IPS-20b (cell line): Measurements from ENCODE around the gene PTPRM.

Source experiments
- H3K27ac ChIP-seq: one replicate; pipeline ENCODE4 v1.5.1; 2013; ENCODE audit warnings: low read length
- H3K27me3 ChIP-seq: 2 replicates; pipeline ENCODE4 v1.6.1; 2013; ENCODE audit warnings: mild to moderate bottlenecking, low read length, inconsistent platforms; ENCODE audit not compliant: insufficient read depth
- H3K36me3 ChIP-seq: 2 replicates; pipeline ENCODE4 v1.6.1; 2013; ENCODE audit warnings: low read depth, mild to moderate bottlenecking, inconsistent platforms, low read length, moderate library complexity; ENCODE audit not compliant: insufficient read depth
- H3K4me1 ChIP-seq: 2 replicates; pipeline ENCODE4 v1.6.1; 2013; ENCODE audit warnings: mild to moderate bottlenecking, control low read depth, inconsistent platforms, low read length, moderate library complexity; ENCODE audit not compliant: insufficient read depth
- H3K4me3 ChIP-seq: 2 replicates; pipeline ENCODE4 v1.5.1; 2013; ENCODE audit warnings: mild to moderate bottlenecking, low read length, inconsistent platforms
- H3K9ac ChIP-seq: 2 replicates; pipeline ENCODE4 v1.6.1; 2013; ENCODE audit warnings: low read depth, mild to moderate bottlenecking, inconsistent platforms, low read length, moderate library complexity
- H3K9me3 ChIP-seq: 2 replicates; pipeline ENCODE4 v1.6.1; 2013; ENCODE audit warnings: mild to moderate bottlenecking, low read depth, low read length, inconsistent platforms; ENCODE audit not compliant: insufficient read depth

PTPRM gene

GRCh38 chr18:8008033-8008432 is 440.9 kb downstream of the PTPRM start:
- peaks cover 23% of the 10 kb centered on the region for H3K4me1 ChIP-seq
- no peaks in the 10 kb centered on the region for H3K27me3 ChIP-seq
- no peak overlapping the region for H3K27ac ChIP-seq
- no peak overlapping the region for H3K9ac ChIP-seq
- no peaks in the 10 kb centered on the region for H3K36me3 ChIP-seq
- no peak overlapping the region for H3K4me3 ChIP-seq
- no peaks in the 10 kb centered on the region for H3K9me3 ChIP-seq

GRCh38 chr18:8011361-8011760 is 444.2 kb downstream of the PTPRM start:
- no peaks in the 10 kb centered on the region for H3K27me3 ChIP-seq
- H3K4me3 ChIP-seq = no peak overlapping the region
- no peaks in the 10 kb centered on the region for H3K9me3 ChIP-seq
- peaks cover 6% of the 10 kb centered on the region for H3K4me1 ChIP-seq
- no peak overlapping the region for H3K9ac ChIP-seq
- no peak overlapping the region for H3K27ac ChIP-seq
- no peaks in the 10 kb centered on the region for H3K36me3 ChIP-seq

DNA sequence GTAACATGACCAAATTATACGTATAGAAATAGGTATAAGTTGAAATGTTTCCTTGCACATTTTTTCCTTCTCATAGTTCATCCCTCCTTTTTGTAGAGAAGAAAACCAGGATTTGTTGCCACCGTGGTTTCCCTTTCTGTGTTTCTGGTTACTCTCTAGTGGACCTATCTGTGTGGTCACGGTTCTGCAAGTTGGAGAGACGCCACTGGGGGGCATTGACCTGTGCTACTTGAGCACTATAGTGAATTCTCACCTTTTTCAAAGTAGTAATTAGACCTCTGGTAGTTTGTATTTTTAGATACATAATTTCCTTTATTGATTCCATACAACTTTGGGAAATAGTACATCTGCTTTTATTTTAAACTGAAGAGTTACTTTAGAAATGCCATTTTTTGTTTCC is 444.8 kb downstream of the PTPRM start:
- no peaks in the 10 kb centered on the region for H3K27me3 ChIP-seq
- H3K9me3 ChIP-seq = no peaks in the 10 kb centered on the region
- H3K9ac ChIP-seq = no peak overlapping the region
- no peaks in the 10 kb centered on the region for H3K36me3 ChIP-seq
- peaks cover under 1% of the 10 kb centered on the region; the same call in 1 of the 2 replicates for H3K4me1 ChIP-seq
- H3K27ac ChIP-seq = no peak overlapping the region
- no peak overlapping the region for H3K4me3 ChIP-seq

DNA sequence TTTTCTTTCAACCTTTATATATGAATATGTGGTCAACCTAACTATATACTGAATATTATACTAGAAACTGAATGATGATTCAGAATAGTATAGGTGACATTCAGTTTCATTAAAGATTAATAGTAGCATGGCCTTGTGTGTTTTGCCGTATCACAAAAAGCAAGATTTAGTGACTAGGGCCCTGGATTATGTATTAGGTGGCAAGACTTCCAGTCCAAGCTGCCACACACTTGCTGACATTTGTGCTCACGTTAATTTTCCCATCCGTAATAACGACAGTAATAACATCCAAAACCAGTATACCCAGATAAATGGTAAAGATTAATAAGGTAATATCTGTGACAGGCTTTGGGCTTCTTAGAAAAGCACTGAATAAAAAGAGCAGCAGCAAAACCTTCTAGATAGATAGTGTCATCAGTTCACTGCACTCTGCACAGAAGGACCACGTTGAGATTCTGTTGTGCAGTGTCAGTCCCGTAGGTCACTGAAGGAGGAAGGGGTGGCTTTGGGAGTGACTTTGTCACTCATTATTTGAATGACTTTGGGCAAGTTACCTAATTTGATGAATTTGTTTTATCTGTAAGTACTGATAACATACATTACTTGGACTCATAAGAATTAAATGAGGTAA is 451.7 kb downstream of the PTPRM start:
- Histone ChIP-seq H3K4me3 (no peak overlapping the region), H3K9ac (no peak overlapping the region), H3K4me1 (no peaks in the 10 kb centered on the region), H3K9me3 (no peaks in the 10 kb centered on the region), H3K27ac (no peak overlapping the region), H3K27me3 (no peaks in the 10 kb centered on the region), H3K36me3 (no peaks in the 10 kb centered on the region)

GRCh38 chr18:8019600-8019999 is 452.5 kb downstream of the PTPRM start:
- H3K4me1 ChIP-seq = no peaks in the 10 kb centered on the region
- H3K4me3 ChIP-seq = no peak overlapping the region
- H3K27ac ChIP-seq = no peak overlapping the region
- no peaks in the 10 kb centered on the region for H3K27me3 ChIP-seq
- H3K9ac ChIP-seq = no peak overlapping the region
- no peaks in the 10 kb centered on the region for H3K36me3 ChIP-seq
- H3K9me3 ChIP-seq = no peaks in the 10 kb centered on the region

GRCh38 chr18:8020132-8020846 is 453.2 kb downstream of the PTPRM start:
- no peak overlapping the region for H3K9ac ChIP-seq
- no peaks in the 10 kb centered on the region for H3K36me3 ChIP-seq

GRCh38 chr18:8029061-8029460 is 461.9 kb downstream of the PTPRM start:
- peaks cover 9% of the 10 kb centered on the region; the same call in 1 of the 2 replicates for H3K4me1 ChIP-seq
- no peaks in the 10 kb centered on the region for H3K9me3 ChIP-seq
- no peak overlapping the region for H3K9ac ChIP-seq
- no peaks in the 10 kb centered on the region for H3K27me3 ChIP-seq
- no peak overlapping the region for H3K4me3 ChIP-seq
- no peaks in the 10 kb centered on the region for H3K36me3 ChIP-seq
- H3K27ac ChIP-seq = no peak overlapping the region

More at GRCh38 chr18:8020132-8020846, 453.2 kb downstream of the PTPRM start:
- Histone ChIP-seq H3K4me3 (no peak overlapping the region), H3K27ac (no peak overlapping the region), H3K27me3 (no peaks in the 10 kb centered on the region), H3K4me1 (no peaks in the 10 kb centered on the region), H3K9me3 (no peaks in the 10 kb centered on the region)

GRCh38 chr18:8029731-8030130 is 462.6 kb downstream of the PTPRM start:
- H3K27me3 ChIP-seq = no peaks in the 10 kb centered on the region
- no peak overlapping the region for H3K4me3 ChIP-seq

GRCh38 chr18:8030201-8030600 is 463.1 kb downstream of the PTPRM start:
- Histone ChIP-seq H3K36me3 (no peaks in the 10 kb centered on the region), H3K4me1 (peaks cover 9% of the 10 kb centered on the region; the same call in 1 of the 2 replicates), H3K9ac (no peak overlapping the region), H3K27me3 (no peaks in the 10 kb centered on the region), H3K27ac (no peak overlapping the region), H3K9me3 (no peaks in the 10 kb centered on the region), H3K4me3 (no peak overlapping the region)

More at GRCh38 chr18:8029731-8030130, 462.6 kb downstream of the PTPRM start:
- Histone ChIP-seq H3K4me1 (peaks cover 9% of the 10 kb centered on the region; the same call in 1 of the 2 replicates), H3K27ac (no peak overlapping the region), H3K36me3 (no peaks in the 10 kb centered on the region), H3K9me3 (no peaks in the 10 kb centered on the region), H3K9ac (no peak overlapping the region)

DNA sequence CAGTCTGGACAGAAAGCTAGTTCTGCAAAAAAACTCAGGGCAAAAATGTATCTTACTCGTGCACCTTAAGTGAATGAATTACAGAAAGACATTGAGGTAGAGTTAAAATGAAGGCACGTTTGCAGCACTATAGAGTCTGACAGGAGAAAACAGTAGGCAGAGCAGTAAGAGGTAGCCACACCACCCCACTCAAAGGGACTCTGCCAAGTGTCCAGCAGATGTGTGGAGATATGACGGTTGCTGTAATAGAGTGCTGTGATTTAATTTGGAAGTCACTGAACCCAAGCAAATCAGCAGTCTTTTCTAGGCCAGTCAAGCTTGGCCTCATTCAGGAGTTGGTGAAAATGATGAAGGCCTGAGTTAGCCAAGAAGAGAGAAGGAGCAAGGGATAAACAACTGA is 464.4 kb downstream of the PTPRM start:
- H3K4me1 ChIP-seq = peaks cover 9% of the 10 kb centered on the region; the same call in 1 of the 2 replicates
- H3K4me3 ChIP-seq = no peak overlapping the region

DNA sequence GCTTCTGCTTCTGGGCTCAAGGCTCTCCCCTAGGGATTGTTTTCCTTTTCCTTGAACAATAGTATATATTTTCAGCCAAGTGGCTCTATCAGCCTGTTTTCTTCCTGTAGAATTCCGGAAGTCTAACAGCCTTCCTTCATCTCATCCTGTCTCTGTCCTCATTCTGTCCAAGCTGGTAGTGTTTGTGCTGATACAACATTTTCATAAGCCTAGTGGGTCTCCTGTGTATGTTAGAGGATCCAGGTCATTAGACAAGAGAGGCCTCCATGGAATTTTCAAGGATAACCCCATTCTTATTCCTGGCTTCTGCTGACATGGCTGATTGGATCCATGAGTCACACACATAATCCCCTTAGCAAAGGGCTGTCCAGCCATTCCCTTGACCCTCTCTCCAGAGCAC is 467.6 kb downstream of the PTPRM start:
- H3K27ac ChIP-seq = no peak overlapping the region
- no peak overlapping the region for H3K9ac ChIP-seq
- no peaks in the 10 kb centered on the region for H3K27me3 ChIP-seq
- H3K4me1 ChIP-seq = no peaks in the 10 kb centered on the region
- no peaks in the 10 kb centered on the region for H3K36me3 ChIP-seq
- no peak overlapping the region for H3K4me3 ChIP-seq
- no peaks in the 10 kb centered on the region for H3K9me3 ChIP-seq

More for the DNA sequence above, 464.4 kb downstream of the PTPRM start:
- Histone ChIP-seq H3K9ac (no peak overlapping the region), H3K36me3 (no peaks in the 10 kb centered on the region), H3K9me3 (no peaks in the 10 kb centered on the region), H3K27ac (no peak overlapping the region), H3K27me3 (no peaks in the 10 kb centered on the region)

- Histone ChIP-seq H3K9ac (no peak overlapping the region), H3K4me1 (no peaks in the 10 kb centered on the region), H3K27me3 (no peaks in the 10 kb centered on the region), H3K36me3 (no peaks in the 10 kb centered on the region), H3K9me3 (no peaks in the 10 kb centered on the region), H3K27ac (no peak overlapping the region), H3K4me3 (no peak overlapping the region)
Measured at GRCh38 chr18:8036551-8036950, 469.4 kb downstream of the PTPRM start.
